ENCODE data around the gene EXOC6.

EXOC6 gene

DNA sequence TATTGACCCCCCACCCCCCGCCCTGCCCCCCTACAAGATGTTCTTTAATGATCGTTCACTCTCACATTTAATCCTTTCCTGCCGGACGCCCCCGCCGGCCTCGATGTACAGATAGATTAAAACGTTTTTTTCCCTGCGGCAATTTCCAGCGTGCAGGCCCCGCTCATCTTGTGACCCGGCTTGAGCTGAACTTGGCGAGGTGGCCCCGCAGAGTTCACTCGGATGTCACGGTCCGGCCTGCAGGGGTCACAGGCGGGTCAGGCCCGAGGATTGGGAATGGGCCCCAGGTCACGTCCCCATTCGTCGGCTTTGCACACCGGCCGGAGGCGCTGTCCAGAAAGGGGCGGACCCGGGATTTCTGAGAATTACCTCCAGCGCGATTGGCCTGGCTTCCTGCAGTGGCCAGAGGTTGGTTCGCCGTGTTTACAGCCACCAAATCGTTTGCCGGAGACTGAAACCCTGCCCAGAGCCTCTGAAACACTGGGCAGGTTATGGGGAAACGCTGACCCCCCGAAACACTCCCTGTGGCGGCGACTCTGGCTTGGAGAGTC is 223.4 kb downstream of the EXOC6 start:
- TF ChIP-seq, protein P1, sequence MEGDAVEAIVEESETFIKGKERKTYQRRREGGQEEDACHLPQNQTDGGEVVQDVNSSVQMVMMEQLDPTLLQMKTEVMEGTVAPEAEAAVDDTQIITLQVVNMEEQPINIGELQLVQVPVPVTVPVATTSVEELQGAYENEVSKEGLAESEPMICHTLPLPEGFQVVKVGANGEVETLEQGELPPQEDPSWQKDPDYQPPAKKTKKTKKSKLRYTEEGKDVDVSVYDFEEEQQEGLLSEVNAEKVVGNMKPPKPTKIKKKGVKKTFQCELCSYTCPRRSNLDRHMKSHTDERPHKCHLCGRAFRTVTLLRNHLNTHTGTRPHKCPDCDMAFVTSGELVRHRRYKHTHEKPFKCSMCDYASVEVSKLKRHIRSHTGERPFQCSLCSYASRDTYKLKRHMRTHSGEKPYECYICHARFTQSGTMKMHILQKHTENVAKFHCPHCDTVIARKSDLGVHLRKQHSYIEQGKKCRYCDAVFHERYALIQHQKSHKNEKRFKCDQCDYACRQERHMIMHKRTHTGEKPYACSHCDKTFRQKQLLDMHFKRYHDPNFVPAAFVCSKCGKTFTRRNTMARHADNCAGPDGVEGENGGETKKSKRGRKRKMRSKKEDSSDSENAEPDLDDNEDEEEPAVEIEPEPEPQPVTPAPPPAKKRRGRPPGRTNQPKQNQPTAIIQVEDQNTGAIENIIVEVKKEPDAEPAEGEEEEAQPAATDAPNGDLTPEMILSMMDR (IDR thresholded peaks at IDR 0.05; ENCODE audit: control insufficient read depth, insufficient read depth, low read depth, low read length, missing control alignments): no peak
- no peak overlapping the region for H3K4me3 ChIP-seq (ENCODE audit: control insufficient read depth, low read depth, low read length)
- DNase-seq (ENCODE audit: low read depth): no peak

GRCh38 chr10:93072225-93072712 is 223.9 kb downstream of the EXOC6 start:
- TF ChIP-seq, protein P1 (IDR thresholded peaks at IDR 0.05; ENCODE audit: control insufficient read depth, insufficient read depth, low read depth, low read length, missing control alignments): no peak
- H3K4me3 ChIP-seq (ENCODE audit: control insufficient read depth, low read depth, low read length): no peak overlapping the region
- no peak for DNase-seq (ENCODE audit: low read depth)

- no peak for DNase-seq (ENCODE audit: low read depth)
- H3K4me3 ChIP-seq (ENCODE audit: control insufficient read depth, low read depth, low read length): no peak overlapping the region
- TF ChIP-seq, protein P1 (IDR thresholded peaks at IDR 0.05; ENCODE audit: control insufficient read depth, insufficient read depth, low read depth, low read length, missing control alignments): no peak
These were observed 224.6 kb downstream of the EXOC6 start for GRCh38 chr10:93072713-93073538.

- TF ChIP-seq, protein P1 (IDR thresholded peaks at IDR 0.05; ENCODE audit: control insufficient read depth, insufficient read depth, low read depth, low read length, missing control alignments): no peak
- peak within 1 kb of the TSS; percentile 20 for H3K4me3 ChIP-seq (ENCODE audit: control insufficient read depth, low read depth, low read length)
- no peak for DNase-seq (ENCODE audit: low read depth)
These were observed 225.3 kb downstream of the EXOC6 start, which contains the start of gene CYP26A1 for GRCh38 chr10:93073539-93074146. TSS of gene CYP26A1 (plus strand) at chr10:93073893. CDS start at chr10:93073935, 42 bp downstream.

- peak overlapping the region; percentile 20 for H3K4me3 ChIP-seq (ENCODE audit: control insufficient read depth, low read depth, low read length)
- DNase-seq (ENCODE audit: low read depth): no peak
- TF ChIP-seq, protein P1 (IDR thresholded peaks at IDR 0.05; ENCODE audit: control insufficient read depth, insufficient read depth, low read depth, low read length, missing control alignments): peak; percentile 14
These were observed 225.9 kb downstream of the EXOC6 start for GRCh38 chr10:93074147-93074596.

GRCh38 chr10:93074597-93075368 is 226.5 kb downstream of the EXOC6 start:
- TF ChIP-seq, protein P1 (IDR thresholded peaks at IDR 0.05; ENCODE audit: control insufficient read depth, insufficient read depth, low read depth, low read length, missing control alignments): no peak
- H3K4me3 ChIP-seq (ENCODE audit: control insufficient read depth, low read depth, low read length): no peak overlapping the region
- no peak for DNase-seq (ENCODE audit: low read depth)

Data from AG09309 (cell line).